ENCODE data around the gene C16orf92. TPM values are rescaled to one million over a fixed set of nuclear protein-coding genes. Genes with fewer than 3 reads are reported as not detected.

The C16orf92 gene
- total and polyA plus RNA-seq, 12 donors = not detected

DNA sequence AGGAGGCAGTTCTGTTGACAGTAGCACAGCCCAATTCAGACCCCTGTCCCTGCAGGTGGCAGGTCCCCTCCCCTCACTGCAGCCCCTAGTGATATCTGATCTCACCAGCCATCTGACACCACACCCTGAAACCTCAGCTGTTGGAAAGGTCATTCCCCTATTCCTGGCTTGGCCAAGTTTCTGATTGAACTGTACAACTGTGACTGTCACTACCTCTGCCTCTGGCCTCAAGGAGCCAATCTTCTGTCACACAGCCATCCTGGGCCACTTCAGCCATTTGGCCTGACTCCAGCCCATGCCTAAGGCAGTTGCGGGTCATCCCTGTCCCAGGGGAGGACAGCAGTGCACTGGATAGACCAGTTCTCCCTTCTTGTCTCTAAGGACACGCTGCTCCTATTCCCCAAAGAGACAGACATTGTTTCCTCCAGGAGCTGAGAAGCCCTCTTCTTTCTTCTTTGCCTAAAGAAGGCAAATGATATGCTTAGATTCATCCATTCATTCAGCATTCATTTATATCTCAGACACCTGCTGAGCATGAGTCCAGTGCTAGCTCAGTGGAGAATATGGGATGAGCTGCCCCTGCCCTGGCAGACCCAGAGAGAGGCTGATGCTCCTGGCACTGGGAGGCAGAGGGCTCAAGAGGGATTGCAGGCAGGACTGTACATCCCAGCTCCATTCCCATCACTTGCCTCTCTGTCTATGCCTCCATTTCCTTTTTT lies 38.0 kb downstream of the C16orf92 start:
- no peak for DNase-seq
- no peak overlapping the region for H3K27ac ChIP-seq
- no peaks in the 10 kb centered on the region for H3K27me3 ChIP-seq
- TF ChIP-seq, protein P1, sequence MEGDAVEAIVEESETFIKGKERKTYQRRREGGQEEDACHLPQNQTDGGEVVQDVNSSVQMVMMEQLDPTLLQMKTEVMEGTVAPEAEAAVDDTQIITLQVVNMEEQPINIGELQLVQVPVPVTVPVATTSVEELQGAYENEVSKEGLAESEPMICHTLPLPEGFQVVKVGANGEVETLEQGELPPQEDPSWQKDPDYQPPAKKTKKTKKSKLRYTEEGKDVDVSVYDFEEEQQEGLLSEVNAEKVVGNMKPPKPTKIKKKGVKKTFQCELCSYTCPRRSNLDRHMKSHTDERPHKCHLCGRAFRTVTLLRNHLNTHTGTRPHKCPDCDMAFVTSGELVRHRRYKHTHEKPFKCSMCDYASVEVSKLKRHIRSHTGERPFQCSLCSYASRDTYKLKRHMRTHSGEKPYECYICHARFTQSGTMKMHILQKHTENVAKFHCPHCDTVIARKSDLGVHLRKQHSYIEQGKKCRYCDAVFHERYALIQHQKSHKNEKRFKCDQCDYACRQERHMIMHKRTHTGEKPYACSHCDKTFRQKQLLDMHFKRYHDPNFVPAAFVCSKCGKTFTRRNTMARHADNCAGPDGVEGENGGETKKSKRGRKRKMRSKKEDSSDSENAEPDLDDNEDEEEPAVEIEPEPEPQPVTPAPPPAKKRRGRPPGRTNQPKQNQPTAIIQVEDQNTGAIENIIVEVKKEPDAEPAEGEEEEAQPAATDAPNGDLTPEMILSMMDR (IDR thresholded peaks at IDR 0.05) = no peak
- TF ChIP-seq POLR2A (IDR thresholded peaks at IDR 0.05) = no peak
- no peaks in the 10 kb centered on the region for H3K9me3 ChIP-seq (replicated peaks in 1 of 3)
- H3K4me1 ChIP-seq (replicated peaks in 1 of 2) = peaks cover 11 to 12% of the 10 kb centered on the region in 2 donors
- H3K36me3 ChIP-seq (replicated peaks in 1 of 2) = no peaks in the 10 kb centered on the region
- intact Hi-C loops (cut with DNase I) = no loop called here
- no peak overlapping the region for H3K4me3 ChIP-seq
- 62 to 76% (median 70%) methylated on average over 2 of the region's 2 CpGs for WGBS, 4 donors

DNA sequence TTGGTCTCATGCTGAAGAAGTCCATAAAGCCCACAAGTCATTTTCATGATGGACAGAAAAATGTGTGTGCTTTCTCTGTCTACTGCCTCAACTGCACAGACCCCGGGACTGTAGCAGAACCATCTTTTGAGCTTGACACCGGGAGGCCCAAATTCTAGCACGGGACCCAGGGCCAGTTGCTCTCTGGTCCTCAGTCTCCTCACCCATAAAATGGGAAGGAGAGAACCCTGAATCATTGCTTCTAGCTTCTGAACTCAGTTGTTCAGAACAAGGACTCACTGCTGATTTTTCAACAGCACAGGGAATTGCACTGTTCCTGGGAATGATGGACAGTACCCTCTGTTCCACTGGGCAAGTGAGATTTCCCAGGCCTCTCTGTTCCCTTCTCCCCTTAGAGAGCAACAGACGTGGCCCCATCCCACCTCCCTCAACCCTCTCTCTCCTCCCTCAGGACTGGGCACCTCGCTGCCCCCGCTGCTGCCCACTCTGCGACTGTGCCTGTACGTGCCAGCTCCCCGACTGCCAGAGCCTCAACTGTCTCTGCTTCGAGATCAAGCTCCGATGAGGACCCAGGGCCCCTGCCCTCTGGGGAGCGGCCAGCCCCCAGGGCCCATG lies 40.4 kb downstream of the C16orf92 start:
- H3K27me3 ChIP-seq = no peaks in the 10 kb centered on the region
- peak in 1 of 7 donors; percentile 39 for DNase-seq
- TF ChIP-seq POLR2A (IDR thresholded peaks at IDR 0.05) = no peak
- TF ChIP-seq, protein P1 (IDR thresholded peaks at IDR 0.05) = no peak
- intact Hi-C loops (cut with DNase I) = no loop called here
- no peaks in the 10 kb centered on the region for H3K9me3 ChIP-seq (replicated peaks in 1 of 3)
- peak overlapping the region in 1 of 4 donors; percentile 87 for H3K4me3 ChIP-seq
- H3K4me1 ChIP-seq (replicated peaks in 1 of 2) = peaks cover 25 to 28% of the 10 kb centered on the region in 2 donors
- 64 to 77% (median 67%) methylated on average over 11 to 12 of the region's 12 CpGs for WGBS, 4 donors
- peaks cover 0 to 17% of the 10 kb centered on the region in 2 donors for H3K36me3 ChIP-seq (replicated peaks in 1 of 2)
- H3K27ac ChIP-seq = peak overlapping the region in 4 of 5 donors; percentile 97 to 100 (median 99)

DNA sequence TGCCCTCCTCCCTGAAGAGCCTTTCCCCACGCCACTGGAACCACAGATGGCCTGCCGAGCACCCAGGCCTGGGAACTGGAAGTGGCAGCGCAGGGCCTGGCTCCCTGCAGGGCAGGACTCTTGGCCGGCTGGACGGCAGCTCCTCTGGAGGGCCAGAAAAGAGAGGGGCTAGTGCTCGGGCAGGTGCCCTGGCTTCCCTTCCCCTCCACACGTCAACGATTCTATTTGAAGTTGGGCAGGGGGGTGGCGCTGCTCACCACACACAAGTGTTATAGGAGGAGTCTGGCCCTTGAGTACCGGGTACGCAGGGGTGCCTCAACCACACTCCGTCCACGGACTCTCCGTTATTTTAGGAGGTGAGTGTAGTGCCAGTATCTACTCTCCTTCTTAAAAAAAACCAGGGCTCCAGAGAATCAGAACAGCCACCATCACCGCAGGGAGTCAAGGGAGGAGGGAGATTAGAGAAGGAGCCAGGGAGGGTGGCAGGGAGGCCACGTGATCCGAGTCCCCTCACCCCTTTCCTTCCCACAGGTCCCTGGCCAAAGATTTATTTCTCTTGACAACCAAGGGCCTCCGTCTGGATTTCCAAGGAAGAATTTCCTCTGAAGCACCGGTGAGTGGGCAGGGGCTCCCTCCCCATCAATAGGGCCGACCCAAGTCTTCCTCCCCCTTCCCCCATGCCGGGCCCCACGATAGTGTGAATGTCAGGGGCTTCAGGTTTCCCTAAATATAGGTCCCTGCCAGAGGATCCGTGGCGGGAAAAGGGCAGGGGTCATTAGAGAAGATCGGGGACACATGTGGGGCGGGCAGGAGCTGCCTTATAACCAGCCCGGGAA lies 41.1 kb downstream of the C16orf92 start:
- Histone ChIP-seq H3K27me3 (no peaks in the 10 kb centered on the region), H3K9me3 (replicated peaks in 1 of 3) (no peaks in the 10 kb centered on the region), H3K36me3 (replicated peaks in 1 of 2) (peaks cover 0 to 24% of the 10 kb centered on the region in 2 donors), H3K27ac (peak overlapping the region; percentile 92 to 100 (median 99)), H3K4me3 (peak overlapping the region; percentile 37 to 96 (median 66)), H3K4me1 (replicated peaks in 1 of 2) (peaks cover 32 to 35% of the 10 kb centered on the region in 2 donors)
- WGBS, 4 donors = 1 to 10% (median 7%) methylated on average over 19 to 27 of the region's 27 CpGs
- intact Hi-C loops (cut with DNase I) = no loop called here
- peak in 1 of 2 donors; percentile 46 for TF ChIP-seq POLR2A (IDR thresholded peaks at IDR 0.05)
- TF ChIP-seq, protein P1 (IDR thresholded peaks at IDR 0.05) = peak in 4 of 6 experiments; percentile 13 to 34 (median 26)
- peak; percentile 71 to 90 (median 79) for DNase-seq

DNA sequence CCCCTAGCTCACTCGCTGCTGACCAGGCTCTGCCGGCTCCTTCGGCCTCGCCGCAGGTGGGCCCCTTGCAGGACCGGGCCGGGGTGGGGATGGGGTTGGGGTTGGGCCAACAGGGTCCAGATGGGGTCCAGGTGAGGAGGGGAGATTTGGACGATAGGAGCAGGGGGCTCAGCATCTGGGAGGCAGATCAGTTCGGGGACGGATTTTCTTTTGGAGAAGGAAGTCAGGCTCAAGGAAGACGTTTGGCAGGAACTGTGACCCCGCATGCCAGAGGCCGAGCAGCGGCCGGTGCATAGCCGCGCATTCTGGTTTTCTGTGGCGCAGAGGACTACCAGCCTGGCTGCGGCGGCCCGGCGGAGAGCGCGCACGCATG lies 41.7 kb downstream of the C16orf92 start:
- peak in 1 of 2 donors; percentile 80 for TF ChIP-seq POLR2A (IDR thresholded peaks at IDR 0.05)
- TF ChIP-seq, protein P1 (IDR thresholded peaks at IDR 0.05) = no peak
- H3K27me3 ChIP-seq = no peaks in the 10 kb centered on the region
- H3K9me3 ChIP-seq (replicated peaks in 1 of 3) = no peaks in the 10 kb centered on the region
- H3K4me1 ChIP-seq (replicated peaks in 1 of 2) = peaks cover 37 to 41% of the 10 kb centered on the region in 2 donors
- DNase-seq = no peak
- 0 to 1% (median 0%) methylated on average over 5 to 25 of the region's 25 CpGs for WGBS, 4 donors
- intact Hi-C loops (cut with DNase I) = no loop called here
- peak overlapping the region; percentile 92 to 100 (median 99) for H3K27ac ChIP-seq
- H3K4me3 ChIP-seq = peak overlapping the region; percentile 37 to 96 (median 66)
- peaks cover 0 to 30% of the 10 kb centered on the region in 2 donors for H3K36me3 ChIP-seq (replicated peaks in 1 of 2)

All from adrenal gland (tissue), 12 donors.